ENCODE data around the gene COL25A1. TPM values are rescaled to one million over a fixed set of nuclear protein-coding genes. Genes with fewer than 3 reads are reported as not detected.

COL25A1 gene
- total and polyA plus RNA-seq, 2 experiments from 2014 or later: 0.28 to 1.9 TPM

DNA sequence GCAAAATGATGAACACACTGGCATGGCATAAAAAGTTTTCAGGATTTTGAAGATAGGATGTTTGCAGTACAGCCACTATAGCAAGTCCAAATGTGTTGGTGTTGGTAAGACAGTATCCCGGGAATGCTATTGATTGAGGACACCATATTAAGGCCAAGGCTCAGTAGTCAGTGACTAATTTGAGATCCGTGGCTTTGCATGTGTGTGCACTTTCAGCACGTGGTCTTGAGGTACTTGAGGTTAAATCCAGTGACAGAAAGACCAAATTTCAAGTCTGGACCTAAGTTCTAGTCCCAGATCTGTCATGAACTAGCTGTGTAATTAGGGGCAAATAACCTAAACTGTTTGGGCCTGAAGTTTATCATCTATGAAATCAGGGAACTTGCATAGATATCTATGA, 463.1 kb downstream of the COL25A1 start:
- H3K9me2 ChIP-seq (replicated peaks; ENCODE audit: insufficient read depth): no peaks in the 10 kb centered on the region
- no peak overlapping the region for H3K4me2 ChIP-seq
- no peak overlapping the region for H3K27ac ChIP-seq
- H3K36me3 ChIP-seq (replicated peaks; ENCODE audit: insufficient read depth, low read depth): no peaks in the 10 kb centered on the region
- H2AFZ ChIP-seq: no peak overlapping the region
- H3K79me2 ChIP-seq: no peaks in the 10 kb centered on the region
- H3K4me3 ChIP-seq: no peak overlapping the region
- H3K4me1 ChIP-seq (ENCODE audit: insufficient read depth): no peaks in the 10 kb centered on the region
- H4K20me1 ChIP-seq (ENCODE audit: insufficient read depth, poor library complexity, severe bottlenecking): no peaks in the 10 kb centered on the region
- no peaks in the 10 kb centered on the region for H3K9me3 ChIP-seq (ENCODE audit: low read depth)
- TF ChIP-seq EZH2phosphoT487 (IDR thresholded peaks at IDR 0.05; ENCODE audit: low read depth, severe bottlenecking, unreplicated experiment) (no peak), EZH2 (IDR thresholded peaks at IDR 0.05; ENCODE audit: borderline replicate concordance) (no peak)
- TF ChIP-seq, protein P1, sequence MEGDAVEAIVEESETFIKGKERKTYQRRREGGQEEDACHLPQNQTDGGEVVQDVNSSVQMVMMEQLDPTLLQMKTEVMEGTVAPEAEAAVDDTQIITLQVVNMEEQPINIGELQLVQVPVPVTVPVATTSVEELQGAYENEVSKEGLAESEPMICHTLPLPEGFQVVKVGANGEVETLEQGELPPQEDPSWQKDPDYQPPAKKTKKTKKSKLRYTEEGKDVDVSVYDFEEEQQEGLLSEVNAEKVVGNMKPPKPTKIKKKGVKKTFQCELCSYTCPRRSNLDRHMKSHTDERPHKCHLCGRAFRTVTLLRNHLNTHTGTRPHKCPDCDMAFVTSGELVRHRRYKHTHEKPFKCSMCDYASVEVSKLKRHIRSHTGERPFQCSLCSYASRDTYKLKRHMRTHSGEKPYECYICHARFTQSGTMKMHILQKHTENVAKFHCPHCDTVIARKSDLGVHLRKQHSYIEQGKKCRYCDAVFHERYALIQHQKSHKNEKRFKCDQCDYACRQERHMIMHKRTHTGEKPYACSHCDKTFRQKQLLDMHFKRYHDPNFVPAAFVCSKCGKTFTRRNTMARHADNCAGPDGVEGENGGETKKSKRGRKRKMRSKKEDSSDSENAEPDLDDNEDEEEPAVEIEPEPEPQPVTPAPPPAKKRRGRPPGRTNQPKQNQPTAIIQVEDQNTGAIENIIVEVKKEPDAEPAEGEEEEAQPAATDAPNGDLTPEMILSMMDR (IDR thresholded peaks at IDR 0.05; ENCODE audit: poor library complexity): no peak
- 92% methylated on average over 3 of the region's 3 CpGs for WGBS (ENCODE audit: low lambda C conversion rate, missing lambda C conversion rate)
- no peaks in the 10 kb centered on the region for H3K27me3 ChIP-seq
- no peak for DNase-seq (ENCODE audit: low spot score)

DNA sequence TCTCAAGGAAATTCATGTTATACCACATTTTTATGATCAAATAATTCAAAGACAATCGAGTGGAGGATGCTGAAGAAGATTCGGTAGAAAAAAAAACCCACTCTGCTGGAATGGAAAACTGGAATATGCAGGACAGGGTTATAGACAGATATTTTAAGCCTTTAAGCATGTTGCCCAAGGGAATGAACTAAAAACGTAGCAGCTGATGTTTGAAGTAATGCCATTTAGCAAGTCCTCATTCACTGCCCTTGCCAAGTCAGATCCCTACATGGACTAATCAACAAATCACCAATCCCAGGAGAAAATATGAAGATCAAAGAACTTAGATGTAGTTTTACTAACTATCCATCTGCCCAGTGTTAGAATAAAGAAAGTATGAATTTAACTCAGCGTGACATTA, 464.0 kb downstream of the COL25A1 start:
- no peak overlapping the region for H3K27ac ChIP-seq
- TF ChIP-seq EZH2 (IDR thresholded peaks at IDR 0.05; ENCODE audit: borderline replicate concordance): no peak
- TF ChIP-seq, protein P1 (IDR thresholded peaks at IDR 0.05; ENCODE audit: poor library complexity): no peak
- TF ChIP-seq EZH2phosphoT487 (IDR thresholded peaks at IDR 0.05; ENCODE audit: low read depth, severe bottlenecking, unreplicated experiment): no peak
- H4K20me1 ChIP-seq (ENCODE audit: insufficient read depth, poor library complexity, severe bottlenecking): no peaks in the 10 kb centered on the region
- no peak overlapping the region for H2AFZ ChIP-seq
- no peak for DNase-seq (ENCODE audit: low spot score)
- H3K4me2 ChIP-seq: no peak overlapping the region
- peaks cover 5% of the 10 kb centered on the region for H3K27me3 ChIP-seq
- no peak overlapping the region for H3K4me3 ChIP-seq
- WGBS (ENCODE audit: low lambda C conversion rate, missing lambda C conversion rate): 80% methylated on average over 4 of the region's 4 CpGs
- H3K79me2 ChIP-seq: no peaks in the 10 kb centered on the region
- H3K36me3 ChIP-seq (replicated peaks; ENCODE audit: insufficient read depth, low read depth): no peaks in the 10 kb centered on the region
- no peaks in the 10 kb centered on the region for H3K9me2 ChIP-seq (replicated peaks; ENCODE audit: insufficient read depth)
- H3K4me1 ChIP-seq (ENCODE audit: insufficient read depth): no peaks in the 10 kb centered on the region
- H3K9me3 ChIP-seq (ENCODE audit: low read depth): no peaks in the 10 kb centered on the region

DNA sequence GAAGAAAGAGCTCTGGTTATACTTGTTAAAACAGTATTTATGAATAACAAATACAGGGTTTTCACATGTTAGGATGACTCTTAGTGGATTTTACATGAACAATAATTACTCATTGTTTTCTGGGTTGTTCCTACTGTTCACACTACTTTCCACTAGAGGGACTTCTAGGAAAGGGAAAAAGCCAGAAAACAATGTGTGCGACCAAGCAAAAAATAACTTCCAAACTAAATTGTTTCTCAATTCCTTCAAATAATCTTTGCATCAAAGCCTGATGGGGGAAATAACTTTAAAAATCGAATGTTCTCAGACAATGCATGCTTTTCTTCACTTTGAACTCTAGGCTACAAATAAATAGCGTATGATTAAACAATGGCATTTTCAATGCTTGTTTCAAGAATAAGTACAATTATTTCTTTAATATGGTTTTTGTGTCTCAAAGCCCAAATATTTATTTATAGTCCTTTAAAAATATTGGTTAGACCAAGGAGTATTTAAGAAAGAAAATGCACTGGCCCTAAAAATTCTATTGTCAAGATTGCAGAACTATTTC, 467.5 kb downstream of the COL25A1 start:
- Histone ChIP-seq H3K27me3 (peaks cover 6% of the 10 kb centered on the region), H2AFZ (no peak overlapping the region), H3K4me2 (no peak overlapping the region), H3K4me3 (no peak overlapping the region), H3K27ac (no peak overlapping the region), H3K79me2 (no peaks in the 10 kb centered on the region), H3K9me3 (ENCODE audit: low read depth) (no peaks in the 10 kb centered on the region), H4K20me1 (ENCODE audit: insufficient read depth, poor library complexity, severe bottlenecking) (no peaks in the 10 kb centered on the region), H3K36me3 (replicated peaks; ENCODE audit: insufficient read depth, low read depth) (no peaks in the 10 kb centered on the region), H3K9me2 (replicated peaks; ENCODE audit: insufficient read depth) (no peaks in the 10 kb centered on the region), H3K4me1 (ENCODE audit: insufficient read depth) (no peaks in the 10 kb centered on the region)
- 36% methylated on average over 3 of the region's 3 CpGs for WGBS (ENCODE audit: low lambda C conversion rate, missing lambda C conversion rate)
- TF ChIP-seq EZH2 (IDR thresholded peaks at IDR 0.05; ENCODE audit: borderline replicate concordance) (no peak), EZH2phosphoT487 (IDR thresholded peaks at IDR 0.05; ENCODE audit: low read depth, severe bottlenecking, unreplicated experiment) (no peak)
- TF ChIP-seq, protein P1 (IDR thresholded peaks at IDR 0.05; ENCODE audit: poor library complexity): peak; percentile 83
- DNase-seq (ENCODE audit: low spot score): peak; percentile 53

All from hepatocyte (in vitro differentiated cells).